Astrocyte (in vitro differentiated cells and primary cell): ENCODE measurements around the gene GRM5.

Experiments used
- EZH2 ChIP-seq: IDR thresholded peaks from 2 replicates; pipeline ENCODE4 v1.6.1; 2012; ENCODE audit warnings: mild to moderate bottlenecking, low read length, inconsistent platforms; ENCODE audit not compliant: insufficient read depth
- TF ChIP-seq, protein P1 (sequence below): IDR thresholded peaks from 2 replicates; pipeline ENCODE4 v1.5.1; 2011; ENCODE audit warnings: low read depth, mild to moderate bottlenecking, inconsistent platforms, low read length, moderate library complexity; ENCODE audit not compliant: insufficient read depth

DNA sequence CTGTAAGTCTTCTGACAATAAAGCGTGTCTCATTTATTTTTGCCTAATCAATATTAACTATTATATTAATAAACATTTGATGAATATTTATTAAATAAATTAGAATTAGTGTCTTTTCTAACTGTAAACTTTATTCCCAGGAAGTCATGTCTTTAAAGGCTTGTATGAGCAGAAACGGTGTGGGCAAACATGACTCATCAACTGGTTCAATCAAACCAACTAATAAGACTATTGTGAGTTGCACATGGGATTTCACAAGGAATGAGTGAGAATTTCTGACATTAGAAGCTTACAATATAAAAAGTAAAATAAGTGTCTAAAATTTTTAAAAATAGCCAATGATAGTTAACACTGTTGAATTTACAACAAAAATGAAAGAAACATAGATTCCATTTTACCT, 469.0 kb downstream of the GRM5 start:
- TF ChIP-seq, protein P1, sequence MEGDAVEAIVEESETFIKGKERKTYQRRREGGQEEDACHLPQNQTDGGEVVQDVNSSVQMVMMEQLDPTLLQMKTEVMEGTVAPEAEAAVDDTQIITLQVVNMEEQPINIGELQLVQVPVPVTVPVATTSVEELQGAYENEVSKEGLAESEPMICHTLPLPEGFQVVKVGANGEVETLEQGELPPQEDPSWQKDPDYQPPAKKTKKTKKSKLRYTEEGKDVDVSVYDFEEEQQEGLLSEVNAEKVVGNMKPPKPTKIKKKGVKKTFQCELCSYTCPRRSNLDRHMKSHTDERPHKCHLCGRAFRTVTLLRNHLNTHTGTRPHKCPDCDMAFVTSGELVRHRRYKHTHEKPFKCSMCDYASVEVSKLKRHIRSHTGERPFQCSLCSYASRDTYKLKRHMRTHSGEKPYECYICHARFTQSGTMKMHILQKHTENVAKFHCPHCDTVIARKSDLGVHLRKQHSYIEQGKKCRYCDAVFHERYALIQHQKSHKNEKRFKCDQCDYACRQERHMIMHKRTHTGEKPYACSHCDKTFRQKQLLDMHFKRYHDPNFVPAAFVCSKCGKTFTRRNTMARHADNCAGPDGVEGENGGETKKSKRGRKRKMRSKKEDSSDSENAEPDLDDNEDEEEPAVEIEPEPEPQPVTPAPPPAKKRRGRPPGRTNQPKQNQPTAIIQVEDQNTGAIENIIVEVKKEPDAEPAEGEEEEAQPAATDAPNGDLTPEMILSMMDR: no peak
- TF ChIP-seq EZH2: no peak
